LHCN-M2 (cell line): Measurements from ENCODE around the gene OSCAR. TPM values are rescaled to one million over a fixed set of nuclear protein-coding genes. Genes with fewer than 3 reads are reported as not detected.

Experiments used
- DNase-seq: peaks from one replicate; pipeline ENCODE4 v3.0.0-alpha.2; 2012; ENCODE audit warnings: low read depth
- total RNA-seq: library from RNA; depleted of rRNA; stranded (reverse); fragments of >200 nt; gene quantifications from 2 replicates; pipeline ENCODE4 v1.2.3, GENCODE V29; 2014; rRNA removed

OSCAR gene
- total RNA-seq, 1 experiment from 2014 or later: 0.23 TPM

GRCh38 chr19:54094426-54095000, 6.1 kb downstream of the OSCAR start:
- DNase-seq: no peak

GRCh38 chr19:54084410-54084809, 16.2 kb downstream of the OSCAR start:
- no peak for DNase-seq

GRCh38 chr19:54081032-54081431, 19.6 kb downstream of the OSCAR start, which contains the start of gene TARM1:
Gene TARM1, minus strand, starts transcription at chr19:54081365. Its CDS starts 25 bp downstream, at chr19:54081340.
- DNase-seq: no peak

GRCh38 chr19:54077334-54077733, 23.3 kb downstream of the OSCAR start:
- DNase-seq: no peak

GRCh38 chr19:54074851-54075250, 25.8 kb downstream of the OSCAR start:
- DNase-seq: no peak

- DNase-seq: no peak
Observed at GRCh38 chr19:54073829-54074228, 26.8 kb downstream of the OSCAR start.

- DNase-seq: no peak
Observed at GRCh38 chr19:54069470-54069869, 31.1 kb downstream of the OSCAR start.

- no peak for DNase-seq
Observed at GRCh38 chr19:54063350-54064116, 37.1 kb downstream of the OSCAR start, which contains the start of gene VSTM1. Gene VSTM1, minus strand, starts transcription at chr19:54063897. Its CDS starts 120 bp downstream, at chr19:54063777.

GRCh38 chr19:54062643-54063042, 38.0 kb downstream of the OSCAR start:
- DNase-seq: no peak

- DNase-seq: no peak
Observed at GRCh38 chr19:54047616-54048015, 53.0 kb downstream of the OSCAR start.

GRCh38 chr19:54045771-54046170, 54.8 kb downstream of the OSCAR start:
- no peak for DNase-seq

Other genes with a start within 250 kb of the OSCAR start
- gene MYADM, start 232.9 kb downstream of the OSCAR start, total RNA-seq: 39.7 and 39.9 TPM in 2 replicates
- gene PRKCG, start 218.6 kb downstream of the OSCAR start, total RNA-seq: not detected in 2 replicates
- gene CACNG7, start 191.5 kb downstream of the OSCAR start, total RNA-seq: 0.13 and 0.23 TPM in 2 replicates
- gene CACNG8, start 137.9 kb downstream of the OSCAR start, total RNA-seq: under 0.01 and 0.06 TPM in 2 replicates
- gene CACNG6, start 109.2 kb downstream of the OSCAR start, total RNA-seq: 0.17 TPM in 1 of 2 replicates, not detected in the other
- gene VSTM1, start 36.9 kb downstream of the OSCAR start, total RNA-seq: not detected in 2 replicates
- gene TARM1, start 19.4 kb downstream of the OSCAR start, total RNA-seq: not detected in 2 replicates
- 29.4 and 85.0 TPM in 2 replicates for gene NDUFA3, start 2.1 kb upstream of the OSCAR start, total RNA-seq
- 14.2 and 15.2 TPM in 2 replicates for gene TFPT, start 14.9 kb upstream of the OSCAR start, total RNA-seq
- gene PRPF31, start 15.0 kb upstream of the OSCAR start, total RNA-seq: 84.4 and 84.8 TPM in 2 replicates
- 18.2 and 18.4 TPM in 2 replicates for gene CNOT3, start 37.0 kb upstream of the OSCAR start, total RNA-seq
- 5.2 and 9.2 TPM in 2 replicates for gene LENG1, start 58.9 kb upstream of the OSCAR start, total RNA-seq
- gene TMC4, start 72.4 kb upstream of the OSCAR start, total RNA-seq: 0.40 and 0.51 TPM in 2 replicates
- gene MBOAT7, start 88.8 kb upstream of the OSCAR start, total RNA-seq: 123 and 192 TPM in 2 replicates
- gene TSEN34, start 90.5 kb upstream of the OSCAR start, total RNA-seq: 162 and 168 TPM in 2 replicates
- gene RPS9, start 100.1 kb upstream of the OSCAR start, total RNA-seq: 1,535 and 1,605 TPM in 2 replicates
- not detected in 2 replicates for gene LILRB3, start 122.2 kb upstream of the OSCAR start, total RNA-seq
- not detected in 2 replicates for gene LILRA6, start 142.0 kb upstream of the OSCAR start, total RNA-seq
- not detected in 2 replicates for gene LILRB5, start 156.5 kb upstream of the OSCAR start, total RNA-seq
- gene LILRB2, start 180.3 kb upstream of the OSCAR start, total RNA-seq: not detected in 2 replicates
- gene LILRA5, start 212.4 kb upstream of the OSCAR start, total RNA-seq: not detected in 2 replicates
- gene LILRA4, start 238.4 kb upstream of the OSCAR start, total RNA-seq: not detected in 2 replicates